MG63 (cell line): ENCODE results near the gene TGM2. TPM values are rescaled to one million over a fixed set of nuclear protein-coding genes. Genes with fewer than 3 reads are reported as not detected.

Source experiments
- DNase-seq: peaks from one replicate; pipeline ENCODE4 v3.0.0-alpha.2; 2020
- H3K27me3 ChIP-seq: fragments of 250-450 bp; sonication (Bioruptor Pico); 2 replicates; pipeline ENCODE4 v1.5.1; 2020; ENCODE audit warnings: mild to moderate bottlenecking, moderate library complexity
- H3K36me3 ChIP-seq: fragments of 250-450 bp; sonication (Bioruptor Pico); 2 replicates; pipeline ENCODE4 v1.5.1; 2020; ENCODE audit warnings: mild to moderate bottlenecking, moderate library complexity
- H3K4me3 ChIP-seq: fragments of 250-450 bp; sonication (Bioruptor Pico); 2 replicates; pipeline ENCODE4 v1.5.1; 2020; ENCODE audit warnings: mild to moderate bottlenecking, moderate library complexity
- H3K9me3 ChIP-seq: fragments of 250-450 bp; sonication (Bioruptor Pico); 2 replicates; pipeline ENCODE4 v1.5.1; 2020; ENCODE audit warnings: mild to moderate bottlenecking, moderate library complexity
- total RNA-seq: library from RNA; depleted of rRNA; stranded (reverse); fragments of >200 nt; shearing (Covaris generic); gene quantifications from 2 replicates; pipeline ENCODE4 v1.2.3, GENCODE V29; 2014; ENCODE audit warnings: low replicate concordance

Gene TGM2
- total RNA-seq, 1 experiment from 2014 or later = 111 TPM

GRCh38 chr20:38170219-38170825 lies 5.3 kb upstream of the TGM2 start:
- Histone ChIP-seq H3K27me3 (no peaks in the 10 kb centered on the region), H3K9me3 (no peaks in the 10 kb centered on the region), H3K4me3 (no peak overlapping the region), H3K36me3 (no peaks in the 10 kb centered on the region)
- no peak for DNase-seq

- no peaks in the 10 kb centered on the region for H3K36me3 ChIP-seq
- no peak for DNase-seq
- no peak overlapping the region for H3K4me3 ChIP-seq
- H3K27me3 ChIP-seq = no peaks in the 10 kb centered on the region
- no peaks in the 10 kb centered on the region for H3K9me3 ChIP-seq
Observed at GRCh38 chr20:38169636-38170193, 4.6 kb upstream of the TGM2 start.

GRCh38 chr20:38168791-38169589 lies 3.9 kb upstream of the TGM2 start:
- H3K36me3 ChIP-seq = no peaks in the 10 kb centered on the region; the same call in 1 of the 2 replicates
- DNase-seq = peak; percentile 53
- no peaks in the 10 kb centered on the region for H3K9me3 ChIP-seq
- no peaks in the 10 kb centered on the region for H3K27me3 ChIP-seq
- no peak overlapping the region for H3K4me3 ChIP-seq

GRCh38 chr20:38167851-38168760 lies 3.0 kb upstream of the TGM2 start:
- DNase-seq = peak; percentile 99
- Histone ChIP-seq H3K36me3 (peaks cover 3% of the 10 kb centered on the region), H3K9me3 (no peaks in the 10 kb centered on the region), H3K27me3 (no peaks in the 10 kb centered on the region), H3K4me3 (no peak overlapping the region)

- DNase-seq = no peak
- Histone ChIP-seq H3K27me3 (no peaks in the 10 kb centered on the region), H3K36me3 (peaks cover 9% of the 10 kb centered on the region), H3K4me3 (no peak overlapping the region), H3K9me3 (no peaks in the 10 kb centered on the region)
Observed at GRCh38 chr20:38167328-38167850, 2.3 kb upstream of the TGM2 start.

- no peak for DNase-seq
- no peaks in the 10 kb centered on the region for H3K27me3 ChIP-seq
Observed at GRCh38 chr20:38166703-38167233, 1.7 kb upstream of the TGM2 start.

GRCh38 chr20:38165966-38166702 lies 1.1 kb upstream of the TGM2 start:
- Histone ChIP-seq H3K36me3 (peaks cover 17% of the 10 kb centered on the region), H3K4me3 (no peak overlapping the region), H3K9me3 (no peaks in the 10 kb centered on the region), H3K27me3 (no peaks in the 10 kb centered on the region)
- no peak for DNase-seq

More at GRCh38 chr20:38166703-38167233, 1.7 kb upstream of the TGM2 start:
- H3K9me3 ChIP-seq = no peaks in the 10 kb centered on the region
- H3K4me3 ChIP-seq = no peak overlapping the region
- peaks cover 15% of the 10 kb centered on the region for H3K36me3 ChIP-seq

GRCh38 chr20:38164624-38165088 lies 414 bp downstream of the TGM2 start:
- peak; percentile 23 for DNase-seq
- no peaks in the 10 kb centered on the region for H3K9me3 ChIP-seq
- H3K4me3 ChIP-seq = peak overlapping the region; percentile 53
- H3K36me3 ChIP-seq = peaks cover 32% of the 10 kb centered on the region
- no peaks in the 10 kb centered on the region for H3K27me3 ChIP-seq

- Histone ChIP-seq H3K4me3 (peak overlapping the region; percentile 53), H3K27me3 (no peaks in the 10 kb centered on the region), H3K9me3 (no peaks in the 10 kb centered on the region), H3K36me3 (peaks cover 36% of the 10 kb centered on the region)
- no peak for DNase-seq
Observed at GRCh38 chr20:38164069-38164468, 1.0 kb downstream of the TGM2 start.

- H3K27me3 ChIP-seq = no peaks in the 10 kb centered on the region
- no peaks in the 10 kb centered on the region for H3K9me3 ChIP-seq
- H3K4me3 ChIP-seq = peak overlapping the region; percentile 53; the same call in 1 of the 2 replicates
- H3K36me3 ChIP-seq = peaks cover 43% of the 10 kb centered on the region
- no peak for DNase-seq
Observed at GRCh38 chr20:38162878-38163875, 1.9 kb downstream of the TGM2 start.

GRCh38 chr20:38162149-38162548 lies 2.9 kb downstream of the TGM2 start:
- no peak for DNase-seq
- Histone ChIP-seq H3K9me3 (no peaks in the 10 kb centered on the region), H3K4me3 (no peak overlapping the region), H3K27me3 (no peaks in the 10 kb centered on the region), H3K36me3 (peaks cover 43% of the 10 kb centered on the region)

GRCh38 chr20:38161412-38161774 lies 3.7 kb downstream of the TGM2 start:
- Histone ChIP-seq H3K36me3 (peaks cover 48% of the 10 kb centered on the region), H3K27me3 (no peaks in the 10 kb centered on the region), H3K4me3 (no peak overlapping the region), H3K9me3 (no peaks in the 10 kb centered on the region)
- no peak for DNase-seq

GRCh38 chr20:38159957-38160756 lies 4.9 kb downstream of the TGM2 start:
- Histone ChIP-seq H3K36me3 (peaks cover 58% of the 10 kb centered on the region), H3K9me3 (no peaks in the 10 kb centered on the region), H3K4me3 (no peak overlapping the region), H3K27me3 (no peaks in the 10 kb centered on the region)
- no peak for DNase-seq

GRCh38 chr20:38159566-38159956 lies 5.5 kb downstream of the TGM2 start:
- no peak overlapping the region for H3K4me3 ChIP-seq
- H3K27me3 ChIP-seq = no peaks in the 10 kb centered on the region
- peaks cover 61% of the 10 kb centered on the region for H3K36me3 ChIP-seq
- DNase-seq = no peak
- H3K9me3 ChIP-seq = no peaks in the 10 kb centered on the region
